Peyer's patch (tissue), 4 donors: ENCODE results near the gene MTG2.

ENCODE experiments used
- POLR2A ChIP-seq, 2 donors: fragments of 450-650 bp; IDR thresholded peaks; one replicate each; pipeline ENCODE4 v1.5.1; 2017; ENCODE audit warnings: antibody characterized with exemption in 2 of 2, mild to moderate bottlenecking in 2 of 2, moderate library complexity in 2 of 2
- TF ChIP-seq, protein P1 (sequence below), 6 experiments: fragments of 450-650 bp in 4 of 6; fragments of 200-600 bp in 2 of 6; sonication (generic) in 1 of 6; IDR thresholded peaks; one replicate each; pipeline ENCODE4 v1.5.1; 2017 to 2019; ENCODE audit warnings: antibody characterized with exemption in 6 of 6, mild to moderate bottlenecking in 3 of 6, moderate library complexity in 1 of 6

DNA sequence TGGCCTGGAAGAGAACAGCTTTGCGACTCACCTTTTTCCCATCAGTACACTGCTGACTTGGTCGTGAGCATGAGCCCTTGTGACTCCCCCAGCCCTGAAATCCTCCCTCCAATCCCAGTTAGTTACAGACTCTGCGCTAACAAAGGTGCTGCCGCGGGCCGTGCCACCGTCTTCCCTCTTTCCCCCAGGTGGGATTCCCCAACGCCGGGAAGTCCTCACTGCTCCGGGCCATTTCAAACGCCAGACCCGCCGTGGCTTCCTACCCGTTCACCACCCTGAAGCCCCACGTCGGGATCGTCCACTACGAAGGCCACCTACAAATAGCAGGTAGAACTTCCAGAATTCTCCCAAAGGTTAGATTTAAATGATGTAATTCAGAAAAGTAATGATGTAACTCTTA is 16.1 kb downstream of the MTG2 start:
- TF ChIP-seq, protein P1, sequence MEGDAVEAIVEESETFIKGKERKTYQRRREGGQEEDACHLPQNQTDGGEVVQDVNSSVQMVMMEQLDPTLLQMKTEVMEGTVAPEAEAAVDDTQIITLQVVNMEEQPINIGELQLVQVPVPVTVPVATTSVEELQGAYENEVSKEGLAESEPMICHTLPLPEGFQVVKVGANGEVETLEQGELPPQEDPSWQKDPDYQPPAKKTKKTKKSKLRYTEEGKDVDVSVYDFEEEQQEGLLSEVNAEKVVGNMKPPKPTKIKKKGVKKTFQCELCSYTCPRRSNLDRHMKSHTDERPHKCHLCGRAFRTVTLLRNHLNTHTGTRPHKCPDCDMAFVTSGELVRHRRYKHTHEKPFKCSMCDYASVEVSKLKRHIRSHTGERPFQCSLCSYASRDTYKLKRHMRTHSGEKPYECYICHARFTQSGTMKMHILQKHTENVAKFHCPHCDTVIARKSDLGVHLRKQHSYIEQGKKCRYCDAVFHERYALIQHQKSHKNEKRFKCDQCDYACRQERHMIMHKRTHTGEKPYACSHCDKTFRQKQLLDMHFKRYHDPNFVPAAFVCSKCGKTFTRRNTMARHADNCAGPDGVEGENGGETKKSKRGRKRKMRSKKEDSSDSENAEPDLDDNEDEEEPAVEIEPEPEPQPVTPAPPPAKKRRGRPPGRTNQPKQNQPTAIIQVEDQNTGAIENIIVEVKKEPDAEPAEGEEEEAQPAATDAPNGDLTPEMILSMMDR (IDR thresholded peaks at IDR 0.05): no peak
- TF ChIP-seq POLR2A (IDR thresholded peaks at IDR 0.05): no peak
